Vagina (tissue), 2 donors: ENCODE measurements around the gene NINJ1. TPM values are rescaled to one million over a fixed set of nuclear protein-coding genes. Genes with fewer than 3 reads are reported as not detected.

Experiments used
- DNase-seq, 2 donors: peaks; one replicate each; pipeline ENCODE4 v3.0.0-alpha.2; 2017; ENCODE audit errors: extremely low spot score in 2 of 2
- H3K27ac ChIP-seq: fragments of 200-600 bp; sonication (generic); one replicate; pipeline ENCODE4 v1.5.1; 2019
- H3K27me3 ChIP-seq: fragments of 200-600 bp; sonication (generic); one replicate; pipeline ENCODE4 v1.5.1; 2019
- H3K36me3 ChIP-seq, 2 donors: fragments of 200-600 bp; sonication (generic); one replicate each; pipeline ENCODE4 v1.5.1; 2017 to 2019
- H3K4me1 ChIP-seq: fragments of 200-600 bp; sonication (generic); one replicate; pipeline ENCODE4 v1.5.1; 2019
- H3K4me3 ChIP-seq, 2 donors: fragments of 200-600 bp; sonication (generic); 1 replicate in 1 of 2; 2 replicates in 1 of 2; pipeline ENCODE4 v1.5.1; 2016 to 2019
- H3K9me3 ChIP-seq: fragments of 200-600 bp; sonication (generic); one replicate; pipeline ENCODE4 v1.5.1; 2019
- CTCF ChIP-seq, 3 experiments: fragments of 450-650 bp in 2 of 3; fragments of 200-600 bp in 1 of 3; sonication (generic) in 1 of 3; IDR thresholded peaks; one replicate each; pipeline ENCODE4 v1.5.1; 2017 to 2019; ENCODE audit warnings: antibody characterized with exemption in 3 of 3, mild to moderate bottlenecking in 2 of 3, moderate library complexity in 2 of 3
- POLR2A ChIP-seq, 2 donors: fragments of 450-650 bp; IDR thresholded peaks; one replicate each; pipeline ENCODE4 v1.6.1; 2017; ENCODE audit warnings: antibody characterized with exemption in 2 of 2, mild to moderate bottlenecking in 2 of 2, moderate library complexity in 2 of 2
- POLR2AphosphoS5 ChIP-seq, 2 donors: sonication (generic); formaldehyde crosslinking; IDR thresholded peaks; one replicate each; pipeline ENCODE4 v1.9.0; 2017; ENCODE audit warnings: antibody characterized with exemption in 2 of 2, mild to moderate bottlenecking in 2 of 2, low read depth in 1 of 2; ENCODE audit not compliant: insufficient read depth in 1 of 2
- intact Hi-C: fragments of 100-400 bp; cut with DNase I; formaldehyde crosslinking; loops from one replicate; pipeline ENCODE4 v1.15.1; 2023
- total RNA-seq: library from RNA; depleted of rRNA; stranded (reverse); fragments of >200 nt; gene quantifications from one replicate; pipeline ENCODE4 v1.2.3, GENCODE V29; 2016

Gene NINJ1
- total RNA-seq, 1 donor from 2014 or later = 78.6 TPM

GRCh38 chr9:93143830-93144530 is 9.9 kb upstream of the NINJ1 start:
- DNase-seq = no peak
- no peaks in the 10 kb centered on the region for H3K36me3 ChIP-seq
- intact Hi-C loops = no loop called here
- H3K4me3 ChIP-seq = no peak overlapping the region
- peaks cover 15% of the 10 kb centered on the region for H3K4me1 ChIP-seq
- H3K27me3 ChIP-seq = no peaks in the 10 kb centered on the region
- TF ChIP-seq POLR2A (IDR thresholded peaks at IDR 0.05) = no peak
- TF ChIP-seq POLR2AphosphoS5 (IDR thresholded peaks at IDR 0.05; ENCODE audit: insufficient read depth in 1 of 2, low read depth in 1 of 2) = peak in 1 of 2 donors; percentile 18
- H3K27ac ChIP-seq = peak overlapping the region; percentile 39
- H3K9me3 ChIP-seq = no peaks in the 10 kb centered on the region

DNA sequence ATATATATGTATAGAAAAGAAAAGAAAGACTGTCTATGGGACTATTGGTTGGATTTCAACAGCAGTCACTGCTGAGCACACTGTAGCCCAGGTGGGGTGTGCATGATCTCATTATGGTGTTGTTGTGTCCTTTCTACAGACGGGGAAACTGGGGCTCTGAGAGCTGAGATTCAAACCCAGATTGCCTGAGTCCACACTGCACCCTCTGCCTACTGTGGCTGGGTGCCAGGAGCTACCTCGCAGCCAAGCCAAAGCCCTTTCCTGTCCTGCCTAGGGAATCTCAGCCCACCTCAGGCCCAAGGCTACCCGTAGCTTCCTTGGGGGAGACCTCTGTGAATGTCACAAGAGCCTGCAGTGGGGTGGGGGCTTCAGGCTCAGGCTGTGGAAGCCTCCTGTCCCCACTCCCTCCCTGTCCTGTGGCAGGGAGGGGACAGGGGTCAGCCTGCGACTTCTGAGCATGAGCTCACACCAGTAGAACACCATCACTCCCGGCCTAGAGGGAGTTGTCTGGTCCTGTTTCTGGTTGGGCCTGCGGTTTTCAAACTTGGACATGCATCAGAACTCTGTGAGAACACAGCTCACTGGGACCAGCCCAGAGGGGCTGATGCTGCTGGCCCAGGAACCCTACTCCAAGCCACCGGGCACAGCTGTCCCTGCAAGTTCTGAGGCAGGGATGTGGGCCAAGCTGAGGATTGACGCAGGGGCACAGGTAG is 7.9 kb upstream of the NINJ1 start:
- Histone ChIP-seq H3K4me1 (peaks cover 20% of the 10 kb centered on the region), H3K9me3 (no peaks in the 10 kb centered on the region), H3K27ac (no peak overlapping the region), H3K4me3 (no peak overlapping the region), H3K27me3 (no peaks in the 10 kb centered on the region), H3K36me3 (no peaks in the 10 kb centered on the region)
- DNase-seq = no peak
- TF ChIP-seq POLR2A (IDR thresholded peaks at IDR 0.05) = no peak
- no peak for TF ChIP-seq POLR2AphosphoS5 (IDR thresholded peaks at IDR 0.05; ENCODE audit: insufficient read depth in 1 of 2, low read depth in 1 of 2)
- TF ChIP-seq CTCF (IDR thresholded peaks at IDR 0.05) = no peak
- intact Hi-C loops = no loop called here

GRCh38 chr9:93139365-93140182 is 5.5 kb upstream of the NINJ1 start:
- no peaks in the 10 kb centered on the region for H3K36me3 ChIP-seq
- peaks cover 40% of the 10 kb centered on the region for H3K4me1 ChIP-seq
- no peak overlapping the region for H3K27ac ChIP-seq
- TF ChIP-seq CTCF (IDR thresholded peaks at IDR 0.05) = no peak
- TF ChIP-seq POLR2A (IDR thresholded peaks at IDR 0.05) = no peak
- TF ChIP-seq POLR2AphosphoS5 (IDR thresholded peaks at IDR 0.05; ENCODE audit: insufficient read depth in 1 of 2, low read depth in 1 of 2) = no peak
- no peaks in the 10 kb centered on the region for H3K27me3 ChIP-seq
- no peak overlapping the region for H3K4me3 ChIP-seq
- H3K9me3 ChIP-seq = no peaks in the 10 kb centered on the region
- intact Hi-C loops = no loop called here
- no peak for DNase-seq

DNA sequence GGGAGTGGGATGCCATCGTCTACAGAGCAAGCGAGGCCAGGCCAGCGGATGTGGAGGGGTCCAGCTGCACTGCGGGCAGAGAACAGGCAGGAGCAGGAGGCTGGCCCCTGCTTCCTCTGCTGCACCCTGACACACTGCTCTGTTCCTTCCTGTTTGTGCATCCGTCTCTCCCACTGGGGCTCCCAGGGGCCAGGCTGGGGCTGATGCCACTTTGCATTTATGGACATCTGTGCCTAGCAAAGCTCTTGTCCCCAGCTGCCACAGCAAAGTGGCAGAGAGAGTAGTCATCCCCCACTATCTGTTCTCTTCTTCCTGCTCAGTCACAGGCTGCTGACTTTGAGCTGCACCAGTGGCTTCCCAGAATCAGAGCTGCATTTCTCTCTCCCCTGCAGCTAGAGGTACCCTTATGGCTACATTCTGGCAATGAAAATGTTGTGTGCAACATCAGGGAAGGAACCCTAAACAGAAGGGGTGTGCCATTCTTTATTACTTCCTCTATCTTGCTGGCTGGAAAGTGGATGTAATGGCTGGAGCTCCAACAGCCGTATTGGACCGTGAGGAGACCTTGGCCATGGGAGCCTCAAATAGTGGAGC is 4.2 kb upstream of the NINJ1 start:
- H3K27me3 ChIP-seq = no peaks in the 10 kb centered on the region
- peaks cover 37% of the 10 kb centered on the region for H3K4me1 ChIP-seq
- H3K36me3 ChIP-seq = no peaks in the 10 kb centered on the region
- intact Hi-C loops = no loop called here
- H3K9me3 ChIP-seq = no peaks in the 10 kb centered on the region
- TF ChIP-seq POLR2A (IDR thresholded peaks at IDR 0.05) (no peak), CTCF (IDR thresholded peaks at IDR 0.05) (no peak), POLR2AphosphoS5 (IDR thresholded peaks at IDR 0.05; ENCODE audit: insufficient read depth in 1 of 2, low read depth in 1 of 2) (no peak)
- H3K27ac ChIP-seq = no peak overlapping the region
- DNase-seq = no peak
- no peak overlapping the region for H3K4me3 ChIP-seq

DNA sequence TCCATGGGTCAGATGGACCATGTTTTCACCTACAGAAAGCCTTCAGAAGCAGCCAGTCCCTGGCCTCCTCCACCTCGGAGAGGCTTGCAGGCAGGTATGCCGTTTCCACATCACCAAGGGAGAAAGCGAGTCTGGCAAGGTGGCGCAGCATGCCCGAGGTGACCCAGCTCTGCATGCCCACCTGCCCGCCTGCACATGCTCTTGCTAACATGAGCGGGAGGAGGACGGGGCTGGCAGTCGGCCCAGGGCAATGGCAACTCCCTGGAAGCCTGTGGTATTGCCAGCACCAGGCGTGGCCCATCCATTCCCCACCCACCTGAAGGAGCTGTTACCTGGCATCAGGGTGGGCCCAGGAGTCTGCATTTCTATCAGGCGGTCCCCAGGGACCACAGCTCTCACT is 3.3 kb upstream of the NINJ1 start:
- Histone ChIP-seq H3K36me3 (no peaks in the 10 kb centered on the region), H3K27me3 (no peaks in the 10 kb centered on the region), H3K9me3 (no peaks in the 10 kb centered on the region), H3K27ac (no peak overlapping the region), H3K4me1 (peaks cover 46% of the 10 kb centered on the region), H3K4me3 (no peak overlapping the region)
- intact Hi-C loops = no loop called here
- no peak for TF ChIP-seq POLR2A (IDR thresholded peaks at IDR 0.05)
- TF ChIP-seq POLR2AphosphoS5 (IDR thresholded peaks at IDR 0.05; ENCODE audit: insufficient read depth in 1 of 2, low read depth in 1 of 2) = no peak
- no peak for TF ChIP-seq CTCF (IDR thresholded peaks at IDR 0.05)
- peak in 1 of 2 donors; percentile 88 for DNase-seq
